ENCODE measurements around the gene GNB4.

DNA sequence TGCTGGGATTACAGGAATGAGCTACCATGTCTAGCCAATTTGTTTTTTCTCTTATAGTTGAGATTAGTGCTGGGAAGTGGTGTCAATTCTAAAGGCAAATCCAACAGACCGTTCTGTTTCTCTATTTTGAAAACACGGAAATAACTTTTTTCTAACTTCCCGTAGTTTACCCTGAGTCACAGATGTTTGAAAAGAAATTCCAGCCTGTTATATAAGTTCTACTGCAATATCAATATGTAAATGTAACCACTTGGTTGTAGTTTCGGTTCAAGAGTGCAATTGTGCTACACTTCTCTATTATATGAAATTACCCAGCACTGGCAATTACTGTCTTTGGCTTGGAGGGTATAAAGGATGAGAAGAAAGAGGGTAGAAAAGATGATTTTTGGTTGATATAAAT is 22.3 kb upstream of the GNB4 start:
- TF ChIP-seq CTCF (IDR thresholded peaks at IDR 0.05) (no peak), POLR2A (IDR thresholded peaks at IDR 0.05) (no peak)

All from esophagus squamous epithelium (tissue), 4 donors.